ENCODE results near the gene CALU. TPM values are rescaled to one million over a fixed set of nuclear protein-coding genes. Genes with fewer than 3 reads are reported as not detected.

CALU gene
- total and polyA plus RNA-seq, 2 experiments from 2014 or later = 136 to 179 TPM

DNA sequence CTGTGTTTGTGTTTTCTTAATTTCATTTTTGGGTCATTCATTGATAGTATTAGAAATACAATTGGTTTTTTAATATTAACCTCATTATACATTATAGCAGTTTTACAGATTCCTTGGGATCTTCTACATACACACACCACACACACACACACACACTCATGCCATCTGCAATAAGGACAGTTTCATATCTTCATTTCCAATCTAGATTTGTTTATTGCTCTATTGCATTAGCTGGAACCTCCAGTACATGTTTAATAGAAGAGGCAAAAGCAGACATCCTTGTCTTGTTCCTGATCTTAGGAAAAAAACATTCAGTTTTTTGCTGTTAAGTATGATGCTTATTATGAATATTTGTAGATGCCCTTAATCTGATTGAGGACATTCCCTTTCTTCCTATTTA is 17.8 kb upstream of the CALU start:
- H3K36me3 ChIP-seq (ENCODE audit: insufficient read depth) = no peaks in the 10 kb centered on the region
- H3K79me2 ChIP-seq (replicated peaks; ENCODE audit: insufficient read depth) = no peaks in the 10 kb centered on the region
- H3K9me3 Mint-ChIP-seq = no peaks in the 10 kb centered on the region
- no peak for TF ChIP-seq ZNF331 (CRISPR knock-in tag; IDR thresholded peaks at IDR 0.05; ENCODE audit: low read depth)
- no peak for TF ChIP-seq ZNF462 (CRISPR knock-in tag; IDR thresholded peaks at IDR 0.05)
- TF ChIP-seq, protein P1, sequence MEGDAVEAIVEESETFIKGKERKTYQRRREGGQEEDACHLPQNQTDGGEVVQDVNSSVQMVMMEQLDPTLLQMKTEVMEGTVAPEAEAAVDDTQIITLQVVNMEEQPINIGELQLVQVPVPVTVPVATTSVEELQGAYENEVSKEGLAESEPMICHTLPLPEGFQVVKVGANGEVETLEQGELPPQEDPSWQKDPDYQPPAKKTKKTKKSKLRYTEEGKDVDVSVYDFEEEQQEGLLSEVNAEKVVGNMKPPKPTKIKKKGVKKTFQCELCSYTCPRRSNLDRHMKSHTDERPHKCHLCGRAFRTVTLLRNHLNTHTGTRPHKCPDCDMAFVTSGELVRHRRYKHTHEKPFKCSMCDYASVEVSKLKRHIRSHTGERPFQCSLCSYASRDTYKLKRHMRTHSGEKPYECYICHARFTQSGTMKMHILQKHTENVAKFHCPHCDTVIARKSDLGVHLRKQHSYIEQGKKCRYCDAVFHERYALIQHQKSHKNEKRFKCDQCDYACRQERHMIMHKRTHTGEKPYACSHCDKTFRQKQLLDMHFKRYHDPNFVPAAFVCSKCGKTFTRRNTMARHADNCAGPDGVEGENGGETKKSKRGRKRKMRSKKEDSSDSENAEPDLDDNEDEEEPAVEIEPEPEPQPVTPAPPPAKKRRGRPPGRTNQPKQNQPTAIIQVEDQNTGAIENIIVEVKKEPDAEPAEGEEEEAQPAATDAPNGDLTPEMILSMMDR (conservative IDR thresholded peaks at IDR 0.05; ENCODE audit: low read depth in 2 of 2) = no peak
- no peak for TF ChIP-seq JUNB (IDR thresholded peaks at IDR 0.05; ENCODE audit: unreplicated experiment)
- no peak for TF ChIP-seq ZNF114 (CRISPR knock-in tag; IDR thresholded peaks at IDR 0.05)
- TF ChIP-seq NANOG (IDR thresholded peaks at IDR 0.05; ENCODE audit: borderline replicate concordance) = no peak
- TF ChIP-seq, protein P2, sequence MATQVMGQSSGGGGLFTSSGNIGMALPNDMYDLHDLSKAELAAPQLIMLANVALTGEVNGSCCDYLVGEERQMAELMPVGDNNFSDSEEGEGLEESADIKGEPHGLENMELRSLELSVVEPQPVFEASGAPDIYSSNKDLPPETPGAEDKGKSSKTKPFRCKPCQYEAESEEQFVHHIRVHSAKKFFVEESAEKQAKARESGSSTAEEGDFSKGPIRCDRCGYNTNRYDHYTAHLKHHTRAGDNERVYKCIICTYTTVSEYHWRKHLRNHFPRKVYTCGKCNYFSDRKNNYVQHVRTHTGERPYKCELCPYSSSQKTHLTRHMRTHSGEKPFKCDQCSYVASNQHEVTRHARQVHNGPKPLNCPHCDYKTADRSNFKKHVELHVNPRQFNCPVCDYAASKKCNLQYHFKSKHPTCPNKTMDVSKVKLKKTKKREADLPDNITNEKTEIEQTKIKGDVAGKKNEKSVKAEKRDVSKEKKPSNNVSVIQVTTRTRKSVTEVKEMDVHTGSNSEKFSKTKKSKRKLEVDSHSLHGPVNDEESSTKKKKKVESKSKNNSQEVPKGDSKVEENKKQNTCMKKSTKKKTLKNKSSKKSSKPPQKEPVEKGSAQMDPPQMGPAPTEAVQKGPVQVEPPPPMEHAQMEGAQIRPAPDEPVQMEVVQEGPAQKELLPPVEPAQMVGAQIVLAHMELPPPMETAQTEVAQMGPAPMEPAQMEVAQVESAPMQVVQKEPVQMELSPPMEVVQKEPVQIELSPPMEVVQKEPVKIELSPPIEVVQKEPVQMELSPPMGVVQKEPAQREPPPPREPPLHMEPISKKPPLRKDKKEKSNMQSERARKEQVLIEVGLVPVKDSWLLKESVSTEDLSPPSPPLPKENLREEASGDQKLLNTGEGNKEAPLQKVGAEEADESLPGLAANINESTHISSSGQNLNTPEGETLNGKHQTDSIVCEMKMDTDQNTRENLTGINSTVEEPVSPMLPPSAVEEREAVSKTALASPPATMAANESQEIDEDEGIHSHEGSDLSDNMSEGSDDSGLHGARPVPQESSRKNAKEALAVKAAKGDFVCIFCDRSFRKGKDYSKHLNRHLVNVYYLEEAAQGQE (IDR thresholded peaks at IDR 0.05; ENCODE audit: unreplicated experiment) = no peak
- no peak for TF ChIP-seq POLR2AphosphoS5 (IDR thresholded peaks at IDR 0.05; ENCODE audit: low read depth)
- TF ChIP-seq STAT1 (IDR thresholded peaks at IDR 0.05; ENCODE audit: unreplicated experiment) = no peak
- TF ChIP-seq ETS1 (IDR thresholded peaks at IDR 0.05) = no peak
- TF ChIP-seq EZH2 (IDR thresholded peaks at IDR 0.05; ENCODE audit: low read depth, unreplicated experiment) = no peak
- TF ChIP-seq CREB1 (CRISPR knock-in tag; IDR thresholded peaks at IDR 0.05; ENCODE audit: low read depth) = no peak
- TF ChIP-seq EZH2phosphoT487 (IDR thresholded peaks at IDR 0.05; ENCODE audit: unreplicated experiment) = no peak
- no peaks in the 10 kb centered on the region for H3K27me3 ChIP-seq (ENCODE audit: insufficient read depth)
- no peak overlapping the region for H3K27ac ChIP-seq (ENCODE audit: low read depth)
- no peak overlapping the region for H3K27ac Mint-ChIP-seq
- no peaks in the 10 kb centered on the region for H3K4me1 Mint-ChIP-seq
- no peak overlapping the region for H3K4me3 Mint-ChIP-seq
- peaks cover 5% of the 10 kb centered on the region for H3K27me3 Mint-ChIP-seq (ENCODE audit: insufficient read depth, low read depth, poor library complexity)
- no peaks in the 10 kb centered on the region for H3K9me2 ChIP-seq (ENCODE audit: insufficient read depth)
- H3K36me3 Mint-ChIP-seq (ENCODE audit: low read depth) = no peaks in the 10 kb centered on the region
- no peaks in the 10 kb centered on the region for H4K20me1 ChIP-seq (replicated peaks; ENCODE audit: insufficient read depth)
- ATAC-seq (no peak), DNase-seq (ENCODE audit: low spot score) (no peak)
- H3F3A ChIP-seq (replicated peaks; ENCODE audit: low read depth) = no peaks in the 10 kb centered on the region
- no peak overlapping the region for H2AFZ ChIP-seq
- no peak overlapping the region for H3K4me3 ChIP-seq
- H3K4me1 ChIP-seq (ENCODE audit: insufficient read depth) = no peaks in the 10 kb centered on the region
- H3K4me2 ChIP-seq = no peak overlapping the region

Data from GM23338 (cell line).